HCT116 (cell line): Measurements from ENCODE around the gene POU3F1. TPM values are rescaled to one million over a fixed set of nuclear protein-coding genes. Genes with fewer than 3 reads are reported as not detected.
A peak's percentile ranks its signal among the peaks of the same experiment; 100 is the strongest.

Experiments used
- ATAC-seq: fragments of 200-7000 bp; cut with Tn5 transposase; 2 replicates; pipeline ENCODE4 v1.9.1; 2020; ENCODE audit warnings: mild to moderate bottlenecking, moderate library complexity
- BruUV-seq: library from RNA; stranded (reverse); fragments of 400-500 nt; replicated peaks from 2 replicates; lab custom pipeline; 2021; lab: Mats Ljungman, UMichigan
- CTCF ChIA-PET: fragments of 300-600 bp; sonication (Branson Sonifier 250); formaldehyde crosslinking; loops from one replicate; lab custom pipeline; 2021; ENCODE audit warnings: antibody characterized with exemption; lab: Charles Lee
- POLR2A ChIA-PET: fragments of 300-600, 350-600 bp; sonication (Branson Sonifier 250); formaldehyde crosslinking; loops from one replicate; lab custom pipeline; 2021; ENCODE audit warnings: antibody characterized with exemption; lab: Charles Lee
- RAD21 ChIA-PET, 2 experiments: fragments of 300-600 bp; sonication (Branson Sonifier 250); formaldehyde crosslinking; loops; one replicate each; lab custom pipeline; 2023; ENCODE audit warnings: low total read pairs in 2 of 2; ENCODE audit not compliant: uncharacterized antibody in 2 of 2, unreplicated experiment in 2 of 2, low non-redundant PET in 1 of 2; lab: Charles Lee
- DNase-seq: peaks from one replicate; pipeline ENCODE4 v3.0.0-alpha.2; 2010; ENCODE audit warnings: low read depth, low spot score
- H2AFZ ChIP-seq: fragments of 200-600 bp; shearing (Covaris generic), sonication (generic); 2 replicates; pipeline ENCODE4 v1.6.1; 2017; ENCODE audit warnings: low read depth, mixed run types, mixed read lengths, antibody characterized with exemption, low read length; ENCODE audit not compliant: poor library complexity, severe bottlenecking
- H3K27ac ChIP-seq: 2 replicates; pipeline ENCODE4 v1.5.1; 2012; ENCODE audit warnings: low read depth, low read length
- H3K27me3 ChIP-seq: fragments of 200-600 bp; sonication (generic); 2 replicates; pipeline ENCODE4 v1.6.1; 2016; ENCODE audit warnings: mixed run types, low read length, mixed read lengths; ENCODE audit not compliant: insufficient read depth
- H3K36me3 ChIP-seq, 2 experiments: fragments of 200-500 bp in 1 of 2; fragments of 200-600 bp in 1 of 2; sonication (Bioruptor generic) in 1 of 2; sonication (generic) in 1 of 2; 2 replicates each; pipeline versions ENCODE4 v1.5.1 to v1.6.1; 2014 to 2016; ENCODE audit warnings: low read length in 2 of 2, inconsistent platforms in 1 of 2, mixed read lengths in 1 of 2, mixed run types in 1 of 2; ENCODE audit not compliant: insufficient read depth in 2 of 2, control insufficient read depth in 1 of 2
- H3K4me1 ChIP-seq, 2 experiments: fragments of 200-600 bp in 1 of 2; sonication (generic) in 1 of 2; 2 replicates each; pipeline versions ENCODE4 v1.5.1 to v1.6.1; 2012 to 2017; ENCODE audit warnings: low read length in 2 of 2, inconsistent platforms in 1 of 2, mild to moderate bottlenecking in 1 of 2, mixed read lengths in 1 of 2, mixed run types in 1 of 2, moderate library complexity in 1 of 2; ENCODE audit not compliant: insufficient read depth in 2 of 2, control insufficient read depth in 1 of 2
- H3K4me2 ChIP-seq: fragments of 200-600 bp; sonication (generic); 2 replicates; pipeline ENCODE4 v1.6.1; 2017; ENCODE audit warnings: mixed run types, low read length, mixed read lengths
- H3K4me3 ChIP-seq, 2 experiments: fragments of 200-600 bp in 1 of 2; sonication (generic) in 1 of 2; replicated peaks in 1 of 2; 2 replicates each; pipeline ENCODE4 v1.5.1; 2011 to 2016; ENCODE audit warnings: low read length in 2 of 2, control low read depth in 1 of 2, low read depth in 1 of 2, mild to moderate bottlenecking in 1 of 2, mixed read lengths in 1 of 2, mixed run types in 1 of 2
- H3K79me2 ChIP-seq: fragments of 200-600 bp; sonication (generic); 2 replicates; pipeline ENCODE4 v1.6.1; 2017; ENCODE audit warnings: mild to moderate bottlenecking, mixed run types, low read length, moderate library complexity, mixed read lengths; ENCODE audit not compliant: insufficient read depth
- H3K9ac ChIP-seq: fragments of 200-600 bp; sonication (generic); 2 replicates; pipeline ENCODE4 v1.6.1; 2016; ENCODE audit warnings: low read length, mixed read lengths
- H3K9me2 ChIP-seq: fragments of 200-600 bp; sonication (generic), shearing (Covaris generic); 2 replicates; pipeline ENCODE4 v1.6.1; 2017; ENCODE audit warnings: mixed run types, mild to moderate bottlenecking, moderate library complexity; ENCODE audit not compliant: insufficient read depth
- H3K9me3 ChIP-seq, 2 experiments: fragments of 200-500 bp in 1 of 2; fragments of 200-600 bp in 1 of 2; sonication (Bioruptor generic) in 1 of 2; sonication (generic) in 1 of 2; 2 replicates each; pipeline ENCODE4 v1.6.1; 2014 to 2017; ENCODE audit warnings: low read length in 2 of 2, mixed read lengths in 2 of 2, inconsistent platforms in 1 of 2, low read depth in 1 of 2, mild to moderate bottlenecking in 1 of 2, mixed run types in 1 of 2, moderate library complexity in 1 of 2; ENCODE audit not compliant: control insufficient read depth in 1 of 2, insufficient read depth in 1 of 2
- H4K20me1 ChIP-seq: fragments of 200-600 bp; sonication (generic), shearing (Covaris generic); 2 replicates; pipeline ENCODE4 v1.6.1; 2017; ENCODE audit warnings: mixed run types, mild to moderate bottlenecking, moderate library complexity; ENCODE audit not compliant: insufficient read depth
- ATF3 ChIP-seq: IDR thresholded peaks from 2 replicates; pipeline ENCODE4 v1.6.1; 2012
- CEBPB ChIP-seq: IDR thresholded peaks from 2 replicates; pipeline ENCODE4 v1.6.1; 2012; ENCODE audit warnings: low read depth
- CTCF ChIP-seq, 3 experiments: fragments of 200-600 bp in 1 of 3; sonication (generic) in 1 of 3; IDR thresholded peaks in 2 of 3; conservative IDR thresholded peaks in 1 of 3; 2 replicates each; pipeline ENCODE4 v1.5.1; 2012 to 2017; ENCODE audit warnings: low read depth in 2 of 3, low read length in 2 of 3, antibody characterized with exemption in 1 of 3, borderline replicate concordance in 1 of 3, control low read depth in 1 of 3, mild to moderate bottlenecking in 1 of 3, mixed read lengths in 1 of 3, mixed run types in 1 of 3, moderate library complexity in 1 of 3; ENCODE audit not compliant: insufficient read depth in 1 of 3
- POLR2A ChIP-seq: IDR thresholded peaks from 2 replicates; pipeline ENCODE4 v1.7.0; 2011; ENCODE audit warnings: borderline replicate concordance; ENCODE audit not compliant: insufficient read depth, insufficient read length; ENCODE audit errors: extremely low read depth
- RAD21 ChIP-seq: IDR thresholded peaks from 2 replicates; pipeline ENCODE4 v1.6.1; 2012; ENCODE audit warnings: low read depth, mild to moderate bottlenecking
- ZFX ChIP-seq: fragments of 450-650 bp; IDR thresholded peaks from 2 replicates; pipeline ENCODE4 v1.6.1; 2017
- intact Hi-C: fragments of 100-400 bp; cut with micrococcal nuclease; formaldehyde crosslinking; loops from 2 replicates; pipeline ENCODE4 v1.10.0; 2022
- total RNA-seq: library from RNA; stranded (reverse); gene quantifications from one replicate; pipeline ENCODE4 v1.2.1, GENCODE V29; 2021; ENCODE audit not compliant: unreplicated experiment

The POU3F1 gene
- total RNA-seq, 1 experiment from 2014 or later, result not detected

GRCh38 chr1:38027201-38028104 is 19.1 kb downstream of the POU3F1 start:
- DNase-seq (no peak), ATAC-seq (peak; percentile 10; the same call in 1 of the 2 replicates)
- POLR2A ChIA-PET, result no interaction called here
- BruUV-seq, result no TSS peak
- Histone ChIP-seq H2AFZ (no peak overlapping the region), H3K79me2 (no peaks in the 10 kb centered on the region; the same call in 1 of the 2 replicates), H3K4me1 (peaks cover 0 to 14% of the 10 kb centered on the region in 2 experiments; a peak in 1 of 4 replicates), H3K27ac (no peak overlapping the region), H3K27me3 (no peaks in the 10 kb centered on the region), H3K9me3 (no peaks in the 10 kb centered on the region), H3K4me2 (no peak overlapping the region), H3K9ac (no peak overlapping the region), H3K36me3 (peaks cover 29 to 42% of the 10 kb centered on the region in 2 experiments; a peak in 3 of 4 replicates), H3K4me3 (no peak overlapping the region), H4K20me1 (no peaks in the 10 kb centered on the region), H3K9me2 (no peaks in the 10 kb centered on the region)
- RAD21 ChIA-PET, result no interaction called here
- CTCF ChIA-PET, result interaction anchor here (0.9 to 1.4 kb wide), 2 partner anchors 13 to 808 kb away, joined by 3 read pairs; no protein-coding TSS in a partner anchor
- intact Hi-C loops, result loop anchor here (2.0 to 5.0 kb wide), 2 partner anchors 559 to 790 kb away; no protein-coding TSS in a partner anchor
- TF ChIP-seq POLR2A (no peak), ATF3 (no peak), CTCF (IDR thresholded peaks at IDR 0.05 in 2 of 3, conservative IDR thresholded peaks at IDR 0.05 in 1 of 3; ENCODE audit: borderline replicate concordance in 1 of 3, insufficient read depth in 1 of 3, low read depth in 2 of 3, low read length in 2 of 3) (no peak), ZFX (no peak), CEBPB (no peak), RAD21 (no peak)
